Liver (tissue), 9 donors: ENCODE results near the gene LSM4. TPM values are rescaled to one million over a fixed set of nuclear protein-coding genes. Genes with fewer than 3 reads are reported as not detected.

Experiments used
- DNase-seq: peaks from one replicate; pipeline ENCODE4 v3.0.0-alpha.2; 2017; ENCODE audit warnings: low spot score
- H3K27ac ChIP-seq, 2 donors: one replicate each; pipeline ENCODE4 v1.7.0; 2013; ENCODE audit warnings: inconsistent platforms in 2 of 2, low read length in 2 of 2, control low read depth in 1 of 2, low read depth in 1 of 2, mild to moderate bottlenecking in 1 of 2
- H3K27me3 ChIP-seq, 4 donors: one replicate each; pipeline versions ENCODE4 v1.6.1 to v1.7.0; 2013; ENCODE audit warnings: low read length in 3 of 4, inconsistent platforms in 1 of 4, mild to moderate bottlenecking in 1 of 4, moderate library complexity in 1 of 4; ENCODE audit not compliant: control insufficient read depth in 4 of 4, insufficient read depth in 4 of 4
- H3K36me3 ChIP-seq, 4 donors: one replicate each; pipeline versions ENCODE4 v1.6.1 to v1.7.0; 2013; ENCODE audit warnings: low read length in 3 of 4, mild to moderate bottlenecking in 3 of 4, low read depth in 1 of 4, moderate library complexity in 1 of 4; ENCODE audit not compliant: control insufficient read depth in 4 of 4, insufficient read depth in 3 of 4
- H3K4me1 ChIP-seq, 4 donors: one replicate each; pipeline versions ENCODE4 v1.6.1 to v1.7.0; 2013; ENCODE audit warnings: low read length in 3 of 4, mild to moderate bottlenecking in 3 of 4, moderate library complexity in 1 of 4; ENCODE audit not compliant: control insufficient read depth in 4 of 4, insufficient read depth in 4 of 4
- H3K4me3 ChIP-seq, 3 donors: one replicate each; pipeline versions ENCODE4 v1.6.1 to v1.7.0; 2013; ENCODE audit warnings: low read length in 3 of 3, control low read depth in 1 of 3, low read depth in 1 of 3, mild to moderate bottlenecking in 1 of 3
- H3K9ac ChIP-seq, 2 donors: one replicate each; pipeline ENCODE4 v1.7.0; 2013; ENCODE audit warnings: low read length in 2 of 2, mild to moderate bottlenecking in 2 of 2, moderate library complexity in 2 of 2, control low read depth in 1 of 2, low read depth in 1 of 2
- H3K9me3 ChIP-seq, 4 donors: one replicate each; pipeline versions ENCODE4 v1.6.1 to v1.7.0; 2013; ENCODE audit warnings: low read length in 3 of 4; ENCODE audit not compliant: control insufficient read depth in 4 of 4
- ATF3 ChIP-seq: IDR thresholded peaks from 2 replicates; pipeline ENCODE4 v1.6.1; 2016; ENCODE audit warnings: antibody characterized with exemption
- CTCF ChIP-seq: fragments of 150-350 bp; IDR thresholded peaks from 2 replicates; pipeline ENCODE4 v1.5.1; 2017; ENCODE audit warnings: improper control_type of control experiment, low read depth, low read length; ENCODE audit not compliant: missing input control
- EGR1 ChIP-seq, 2 donors: IDR thresholded peaks; 2 replicates each; pipeline ENCODE4 v1.6.1; 2016 to 2018; ENCODE audit warnings: antibody characterized with exemption in 2 of 2, low read depth in 2 of 2
- FOXA1 ChIP-seq: IDR thresholded peaks from 2 replicates; pipeline ENCODE4 v1.6.1; 2016; ENCODE audit warnings: antibody characterized with exemption
- FOXA2 ChIP-seq: IDR thresholded peaks from 2 replicates; pipeline ENCODE4 v1.6.1; 2016; ENCODE audit warnings: antibody characterized with exemption
- GABPA ChIP-seq, 2 donors: IDR thresholded peaks in 1 of 2; conservative IDR thresholded peaks in 1 of 2; 2 replicates each; pipeline ENCODE4 v1.6.1; 2016; ENCODE audit warnings: antibody characterized with exemption in 2 of 2, mild to moderate bottlenecking in 1 of 2, moderate library complexity in 1 of 2
- HNF4A ChIP-seq, 2 donors: conservative IDR thresholded peaks; 2 replicates each; pipeline ENCODE4 v1.6.1; 2016; ENCODE audit warnings: antibody characterized with exemption in 2 of 2, mild to moderate bottlenecking in 2 of 2
- HNF4G ChIP-seq: IDR thresholded peaks from 2 replicates; pipeline ENCODE4 v1.6.1; 2016; ENCODE audit warnings: antibody characterized with exemption
- JUND ChIP-seq, 2 donors: IDR thresholded peaks; 2 replicates each; pipeline ENCODE4 v1.6.1; 2016; ENCODE audit warnings: antibody characterized with exemption in 2 of 2
- MAX ChIP-seq: IDR thresholded peaks from 2 replicates; pipeline ENCODE4 v1.6.1; 2016; ENCODE audit warnings: antibody characterized with exemption
- NR2F2 ChIP-seq: IDR thresholded peaks from 2 replicates; pipeline ENCODE4 v1.6.1; 2016; ENCODE audit warnings: antibody characterized with exemption
- RAD21 ChIP-seq, 2 donors: IDR thresholded peaks; 2 replicates each; pipeline ENCODE4 v1.6.1; 2016; ENCODE audit warnings: antibody characterized with exemption in 2 of 2, mild to moderate bottlenecking in 2 of 2
- REST ChIP-seq: IDR thresholded peaks from 2 replicates; pipeline ENCODE4 v1.6.1; 2016; ENCODE audit warnings: antibody characterized with exemption, mild to moderate bottlenecking
- RXRA ChIP-seq, 2 donors: IDR thresholded peaks; 2 replicates each; pipeline ENCODE4 v1.6.1; 2017 to 2018; ENCODE audit warnings: antibody characterized with exemption in 2 of 2, mild to moderate bottlenecking in 1 of 2
- SP1 ChIP-seq: IDR thresholded peaks from 2 replicates; pipeline ENCODE4 v1.6.1; 2018; ENCODE audit warnings: antibody characterized with exemption, mild to moderate bottlenecking
- TAF1 ChIP-seq: conservative IDR thresholded peaks from 2 replicates; pipeline ENCODE4 v1.6.1; 2016; ENCODE audit warnings: antibody characterized with exemption, mild to moderate bottlenecking
- YY1 ChIP-seq: IDR thresholded peaks from 2 replicates; pipeline ENCODE4 v1.6.1; 2016; ENCODE audit warnings: antibody characterized with exemption, mild to moderate bottlenecking
- ZBTB33 ChIP-seq: IDR thresholded peaks from 2 replicates; pipeline ENCODE4 v1.6.1; 2016; ENCODE audit warnings: antibody characterized with exemption
- WGBS: extraction: QIAGEN DNeasy Blood & Tissue Kit; methylation state at CpG from one replicate; pipeline ENCODE4 v1.1.7; 2013; 5-methylcytosine and 5-hydroxymethylcytosine counted together
- polyA plus RNA-seq, 2 donors: library from polyadenylated mRNA; stranded (reverse) in 1 of 2; unstranded in 1 of 2; fragments of 200-250 nt in 1 of 2; fragments of >200 nt in 1 of 2; fragmentation: Nextera tagmentation in 1 of 2; extraction: Ambion mirVana in 1 of 2; gene quantifications; one replicate each; pipeline versions ENCODE4 v1.2.1 to v1.2.3, GENCODE V29; 2013 to 2015
- total RNA-seq, 2 donors: library from RNA; depleted of rRNA; stranded (reverse); fragments of >200 nt; gene quantifications; one replicate each; pipeline ENCODE4 v1.2.3, GENCODE V29; 2014
- donor health status: healthy.
- donor health status: healthy.
- donor health status: healthy.
- donor health status: healthy.
- donor health status: healthy.

LSM4 gene
- total and polyA plus RNA-seq, 4 donors, result 42.4 to 100 (median 75.1) TPM

- H3K36me3 ChIP-seq, result peaks cover 2 to 17% (median 10%) of the 10 kb centered on the region in 4 donors
- no peak overlapping the region for H3K27ac ChIP-seq
- no peak for TF ChIP-seq REST
- TF ChIP-seq JUND (IDR thresholded peaks at IDR 0.05), result no peak
- no peak for TF ChIP-seq RXRA (IDR thresholded peaks at IDR 0.05)
- no peak for TF ChIP-seq NR2F2
- TF ChIP-seq ATF3, result no peak
- TF ChIP-seq FOXA2, result no peak
- TF ChIP-seq MAX, result no peak
- TF ChIP-seq TAF1, result no peak
- TF ChIP-seq SP1, result no peak
- no peak for TF ChIP-seq EGR1 (IDR thresholded peaks at IDR 0.05; ENCODE audit: low read depth in 2 of 2)
- no peak for TF ChIP-seq HNF4A (conservative IDR thresholded peaks at IDR 0.05)
- TF ChIP-seq HNF4G, result no peak
- no peak for TF ChIP-seq YY1
- TF ChIP-seq RAD21 (IDR thresholded peaks at IDR 0.05), result no peak
- no peak for TF ChIP-seq CTCF
- no peak for TF ChIP-seq GABPA (IDR thresholded peaks at IDR 0.05 in 1 of 2, conservative IDR thresholded peaks at IDR 0.05 in 1 of 2)
- no peak for TF ChIP-seq FOXA1
- no peak for TF ChIP-seq ZBTB33
These were observed 23.2 kb upstream of the LSM4 start for GRCh38 chr19:18346091-18346490.

More at GRCh38 chr19:18346091-18346490, 23.2 kb upstream of the LSM4 start:
- 81% methylated on average over 8 of the region's 8 CpGs for WGBS
- Histone ChIP-seq H3K9me3 (no peaks in the 10 kb centered on the region), H3K4me3 (no peak overlapping the region), H3K4me1 (peaks cover 0 to 13% (median 5%) of the 10 kb centered on the region in 4 donors), H3K9ac (no peak overlapping the region), H3K27me3 (no peaks in the 10 kb centered on the region)
- DNase-seq, result no peak
